ENCODE results near the gene DNAH7.
"Not testable (repeated sequence)": the region's sequence is repeated elsewhere in the genome, so short reads cannot be mapped to it uniquely, and the experiment has no call there.

DNAH7 gene

GRCh38 chr2:195959341-195959740 is 109.3 kb downstream of the DNAH7 start:
- DNase-seq: no peak

GRCh38 chr2:195956725-195957124 is 111.9 kb downstream of the DNAH7 start:
- DNase-seq: no peak

DNA sequence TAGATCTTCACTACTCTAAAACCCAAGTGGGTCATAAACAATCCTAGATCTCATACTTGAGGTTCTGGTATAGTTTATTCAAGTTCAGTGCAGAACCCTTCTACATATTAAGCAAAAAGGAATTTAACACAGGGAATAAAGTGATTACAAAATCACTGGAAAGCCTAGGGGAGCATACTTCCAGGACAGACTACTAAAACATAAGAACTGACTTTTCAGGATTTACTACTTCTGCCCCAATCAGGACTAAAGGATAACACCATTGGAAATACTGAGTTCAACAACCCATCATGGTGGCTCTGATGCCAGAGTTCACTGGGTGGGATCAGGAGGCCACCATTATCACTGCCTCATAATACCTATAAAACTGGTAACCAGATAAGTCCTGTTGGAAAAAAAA is 123.6 kb downstream of the DNAH7 start:
- no peak for DNase-seq

- DNase-seq: no peak
Measured at GRCh38 chr2:195937176-195937575, 131.5 kb downstream of the DNAH7 start.

DNA sequence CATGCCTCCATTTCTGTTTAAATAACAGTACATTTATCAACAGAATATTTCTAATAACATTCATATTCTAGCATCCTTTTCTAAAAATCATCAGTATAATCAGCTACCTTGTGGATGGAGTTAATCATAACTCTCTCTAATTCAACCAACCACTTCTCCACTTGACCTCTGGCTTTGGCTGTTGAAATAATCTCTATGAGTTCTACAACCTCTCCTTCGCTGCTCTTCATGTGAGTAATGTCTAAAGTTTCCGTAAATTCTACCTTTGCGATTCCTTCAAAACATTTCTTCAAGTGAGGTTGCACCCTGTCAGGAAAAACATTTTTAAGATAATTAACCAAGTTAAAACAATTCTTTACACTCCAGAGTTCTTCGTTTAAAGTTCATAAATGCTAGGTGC is 134.2 kb downstream of the DNAH7 start:
- no peak for DNase-seq

DNA sequence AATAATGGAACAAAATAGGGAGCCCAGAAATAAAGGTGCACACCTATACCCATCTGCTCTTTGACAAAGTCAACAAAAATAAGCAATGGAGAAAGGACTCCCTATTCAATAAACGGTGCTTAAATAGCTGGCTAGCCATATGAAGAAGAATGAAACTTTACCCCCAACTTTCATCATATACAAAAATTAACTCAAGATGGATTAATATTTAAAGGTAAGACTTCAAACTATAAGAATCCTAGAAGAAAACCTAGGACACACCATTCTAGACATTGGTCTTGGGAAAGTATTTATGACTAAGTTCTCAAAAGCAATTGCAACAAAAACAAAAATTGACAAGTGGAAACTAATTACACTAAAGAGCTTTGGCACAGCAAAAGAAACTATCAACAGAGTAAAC is 139.1 kb downstream of the DNAH7 start:
- no peak for DNase-seq

GRCh38 chr2:195925120-195925519 is 143.5 kb downstream of the DNAH7 start:
- no peak for DNase-seq

DNA sequence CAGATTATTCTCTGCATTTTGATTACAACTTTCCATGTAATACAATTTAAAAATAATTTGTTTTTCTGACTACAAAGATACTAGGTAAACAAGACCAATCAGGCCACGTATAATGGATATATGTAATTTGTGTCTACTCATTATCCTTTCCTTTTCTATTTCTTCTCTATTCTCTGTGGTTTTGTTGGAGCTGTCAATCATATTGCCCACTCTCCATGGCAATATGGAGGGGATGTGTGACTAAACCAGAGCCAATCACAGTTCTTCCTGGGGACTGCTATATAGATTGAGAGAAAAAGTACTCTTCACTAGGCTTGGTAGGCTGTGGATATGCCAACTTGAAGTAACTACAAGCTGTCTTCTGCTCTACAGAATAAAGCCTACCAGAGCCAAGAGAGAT is 144.7 kb downstream of the DNAH7 start:
- DNase-seq: no peak

GRCh38 chr2:195917021-195917600 is 151.5 kb downstream of the DNAH7 start:
- DNase-seq: not testable (repeated sequence)

GRCh38 chr2:195912079-195912478 is 156.6 kb downstream of the DNAH7 start:
- no peak for DNase-seq

- DNase-seq: no peak
Measured at GRCh38 chr2:195910570-195910969, 158.1 kb downstream of the DNAH7 start.

GRCh38 chr2:195909926-195910325 is 158.7 kb downstream of the DNAH7 start:
- no peak for DNase-seq

- DNase-seq: no peak
Measured at GRCh38 chr2:195907474-195907873, 161.2 kb downstream of the DNAH7 start.

GRCh38 chr2:195903956-195904355 is 164.7 kb downstream of the DNAH7 start:
- DNase-seq: no peak

- no peak for DNase-seq
Measured at GRCh38 chr2:195902857-195903256, 165.8 kb downstream of the DNAH7 start.

DNA sequence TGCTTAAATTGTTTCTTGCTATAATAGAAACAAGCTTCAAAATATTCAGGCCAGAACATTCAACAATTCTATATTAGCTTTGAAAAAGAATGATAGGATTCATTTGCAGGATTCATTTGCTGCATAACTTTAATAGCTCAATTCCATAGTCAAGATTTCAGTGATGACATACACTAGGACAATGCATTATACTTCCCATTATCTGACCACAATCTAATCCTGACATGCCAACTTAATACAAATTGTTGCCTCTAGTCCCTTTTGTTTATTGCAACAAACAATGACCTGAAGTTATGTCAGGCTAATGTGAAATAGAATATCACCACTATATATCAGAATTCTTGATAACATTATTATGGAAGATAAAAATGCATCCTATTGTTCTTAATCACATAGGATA is 169.4 kb downstream of the DNAH7 start:
- DNase-seq: no peak

GRCh38 chr2:195898505-195899191 is 170.0 kb downstream of the DNAH7 start:
- DNase-seq: no peak

DNA sequence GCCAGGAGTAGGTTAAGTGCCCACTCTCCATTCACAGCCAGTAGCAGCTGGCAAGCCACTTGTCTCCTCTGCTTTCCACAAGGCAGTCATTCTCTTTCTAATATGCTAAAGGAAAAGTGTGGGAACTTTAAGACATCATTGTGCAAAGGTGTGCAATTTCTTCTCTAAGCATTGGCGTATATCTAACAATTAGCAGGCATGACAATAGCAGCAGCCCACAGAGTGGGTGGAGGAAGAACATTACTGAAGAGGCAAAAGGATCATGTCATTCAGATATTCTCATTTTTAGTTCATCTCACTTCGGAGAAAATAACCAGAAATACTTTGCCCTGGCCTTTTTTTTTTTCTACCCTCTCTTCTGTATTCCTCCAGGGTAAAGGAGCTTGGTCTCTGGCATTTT is 177.6 kb downstream of the DNAH7 start:
- DNase-seq: no peak

DNA sequence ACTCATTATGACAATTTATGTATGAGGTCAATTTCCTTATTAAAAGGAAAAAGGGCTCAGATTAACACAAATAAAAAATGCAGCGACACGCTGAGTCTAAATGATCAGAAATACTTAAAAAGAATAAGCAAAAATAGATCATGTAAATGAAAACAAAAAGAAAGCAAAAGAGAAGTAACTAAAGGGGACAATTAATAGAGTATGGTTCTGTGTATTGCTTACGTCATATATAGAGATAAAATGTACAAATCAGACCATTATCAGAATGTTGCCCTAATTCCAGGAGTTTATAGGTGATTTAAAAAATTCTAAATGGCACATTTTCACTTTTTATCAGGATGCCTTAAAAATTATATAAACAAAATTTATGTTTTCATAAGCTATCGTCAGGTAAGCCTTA is 189.5 kb downstream of the DNAH7 start:
- DNase-seq: no peak

DNA sequence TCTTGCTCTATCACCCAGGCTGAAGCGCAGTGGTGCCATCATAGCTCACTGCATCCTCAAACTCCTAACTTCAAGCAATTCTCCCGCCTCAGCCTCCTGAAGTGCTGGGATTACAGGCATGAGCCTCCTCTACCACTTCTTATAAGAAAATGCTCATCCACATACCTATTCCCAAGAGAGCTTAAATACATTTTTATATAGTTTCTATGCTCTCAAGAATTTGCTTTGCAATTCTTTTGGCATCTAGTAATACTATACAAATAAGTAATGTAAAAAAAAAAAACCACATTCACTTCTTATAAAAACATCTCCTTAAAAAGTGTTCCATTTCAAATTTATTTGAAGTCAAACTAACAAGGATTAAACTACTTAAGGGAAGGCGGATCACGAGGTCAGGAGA is 197.3 kb downstream of the DNAH7 start:
- no peak for DNase-seq

DNA sequence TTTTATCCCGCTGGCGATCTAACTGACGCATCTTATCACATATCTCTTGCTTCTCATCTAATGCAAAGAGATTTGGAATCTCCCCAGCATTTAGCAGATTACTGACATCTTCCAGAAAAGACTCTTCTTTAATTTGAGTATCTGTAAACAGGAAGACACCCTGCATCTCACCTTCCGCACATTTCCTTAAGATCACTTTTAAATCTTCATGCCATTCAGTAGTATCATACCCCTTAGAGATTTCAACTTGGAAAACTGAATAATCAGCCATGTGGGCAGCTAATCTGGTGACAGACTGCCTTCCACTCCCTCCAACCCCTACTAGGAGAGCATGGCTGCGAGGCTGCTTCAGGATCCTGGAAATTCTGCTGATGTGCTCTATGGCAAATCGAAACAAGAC is 204.3 kb downstream of the DNAH7 start:
- no peak for DNase-seq

- DNase-seq: no peak
Measured at GRCh38 chr2:195863564-195863963, 205.1 kb downstream of the DNAH7 start.

DNA sequence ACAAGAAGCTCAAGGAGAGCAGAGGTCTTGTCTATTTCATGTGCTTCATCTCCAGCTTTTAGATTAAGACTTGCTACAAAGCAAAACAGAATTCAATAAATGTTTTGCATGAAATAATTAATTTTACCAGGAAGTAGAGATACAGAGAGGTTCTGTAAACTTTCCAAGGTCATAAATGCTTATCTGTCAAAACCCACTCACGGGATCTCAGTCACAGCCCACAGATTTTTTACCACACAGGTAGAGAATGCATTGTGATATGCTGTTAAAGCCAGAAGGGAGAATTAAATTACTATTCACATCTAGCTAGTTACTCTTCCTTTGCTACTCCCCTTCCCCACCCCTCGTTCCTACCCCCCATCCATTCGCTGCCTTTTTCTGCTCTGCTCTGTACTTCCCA is 205.5 kb downstream of the DNAH7 start:
- DNase-seq: no peak

DNA sequence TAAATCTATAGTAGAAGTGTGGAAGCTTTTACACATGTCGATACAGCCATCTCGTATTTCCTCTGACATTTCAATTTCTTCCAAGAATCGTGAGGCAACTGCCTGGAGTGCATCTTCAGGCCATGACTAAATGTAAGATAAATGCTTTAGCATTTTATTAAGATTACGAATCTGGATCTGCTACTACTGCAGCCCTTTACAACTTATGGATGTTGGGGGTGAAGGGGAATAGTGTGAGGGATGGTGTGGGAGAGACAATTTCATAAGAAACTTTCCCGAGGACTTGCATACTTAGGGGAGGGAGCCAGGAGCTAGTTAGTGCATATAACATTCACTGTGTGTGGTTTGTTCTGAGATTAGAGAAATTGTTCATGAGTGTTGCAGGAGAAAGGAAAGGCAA is 206.8 kb downstream of the DNAH7 start:
- no peak for DNase-seq

DNA sequence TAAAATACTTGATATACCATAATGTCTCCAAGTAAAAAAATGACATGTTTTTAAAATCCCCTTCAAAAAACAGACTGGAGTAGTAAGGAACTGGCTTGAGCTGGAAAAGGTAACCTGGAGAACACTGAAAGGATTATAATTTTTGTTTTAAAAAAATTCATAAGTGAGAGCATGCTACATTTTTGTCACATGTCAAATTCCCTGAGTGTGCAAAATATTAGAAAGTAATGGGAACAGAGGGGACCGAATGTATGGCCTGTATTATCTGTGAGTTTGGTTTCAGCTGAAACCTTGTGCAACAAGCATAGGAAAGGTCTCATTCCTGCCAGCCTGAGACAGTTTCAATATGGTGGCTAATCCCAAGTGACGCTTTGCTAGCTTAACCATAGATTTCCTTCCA is 209.1 kb downstream of the DNAH7 start:
- DNase-seq: no peak

Measured in activated CD4-positive, alpha-beta T cell treated with anti-CD3 and anti-CD28 coated beads for 1 hour (primary cell).